GM18511 (cell line): Measurements from ENCODE around the gene PIK3R1.

ENCODE experiments used
- ATAC-seq: cut with Tn5 transposase; IDR thresholded peaks from one replicate; pipeline ENCODE4 v1.9.1; 2021; ENCODE audit warnings: mild to moderate bottlenecking, moderate library complexity; ENCODE audit not compliant: unreplicated experiment

PIK3R1 gene

GRCh38 chr5:68319706-68320412 is 104.3 kb downstream of the PIK3R1 start:
- no peak for ATAC-seq

DNA sequence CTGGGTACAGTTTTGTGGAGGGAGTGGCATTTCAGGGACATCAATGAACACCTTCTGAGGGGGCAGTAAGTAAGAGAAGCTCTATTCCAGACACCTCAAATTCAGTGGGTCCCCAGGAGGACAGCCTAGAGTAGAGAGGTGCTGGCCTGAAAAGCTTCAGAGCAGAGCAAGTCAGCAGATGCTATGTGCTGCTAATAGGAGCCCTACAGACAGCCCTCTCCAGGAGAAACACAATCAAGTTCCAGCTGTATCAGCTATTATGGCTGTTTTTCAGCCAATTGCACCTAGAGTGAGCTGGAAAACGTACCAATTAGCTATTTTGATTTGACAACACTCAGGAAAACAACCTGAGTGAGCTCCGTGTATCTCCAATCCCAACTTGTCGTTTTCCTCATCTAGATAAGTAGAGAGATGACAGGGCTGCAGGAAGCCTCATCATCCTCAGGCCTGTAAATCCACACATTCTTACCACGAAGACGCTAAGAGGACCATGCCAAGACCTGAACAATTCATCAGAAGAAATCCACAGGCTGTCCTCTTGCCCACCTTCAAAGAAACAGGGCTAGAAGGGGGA is 104.9 kb downstream of the PIK3R1 start:
- ATAC-seq: no peak

- no peak for ATAC-seq
Measured at GRCh38 chr5:68325065-68325580, 109.6 kb downstream of the PIK3R1 start.

- ATAC-seq: no peak
Measured at GRCh38 chr5:68329554-68330255, 114.1 kb downstream of the PIK3R1 start.

DNA sequence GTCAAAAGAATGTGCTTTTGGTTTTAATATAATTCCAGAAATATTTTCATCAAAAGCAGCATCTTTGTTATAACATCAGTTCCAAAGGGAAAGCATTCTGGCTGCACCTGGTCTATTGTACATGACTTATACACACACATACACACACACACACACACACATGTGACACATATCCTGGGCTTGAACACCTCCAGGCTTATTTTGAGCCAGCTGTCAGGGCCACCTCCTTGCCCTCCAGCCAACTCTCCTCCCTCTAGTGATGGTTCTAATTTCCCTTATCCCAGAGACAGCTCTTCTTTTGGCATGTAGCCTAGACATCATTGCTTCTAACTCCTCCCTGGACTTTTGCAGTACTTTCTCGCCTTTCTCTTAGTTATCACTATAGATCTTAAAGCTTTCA is 115.0 kb downstream of the PIK3R1 start:
- ATAC-seq: no peak

GRCh38 chr5:68331192-68332079 is 115.9 kb downstream of the PIK3R1 start:
- peak; percentile 79 for ATAC-seq

GRCh38 chr5:68332080-68332451 is 116.5 kb downstream of the PIK3R1 start:
- peak; percentile 12 for ATAC-seq

- ATAC-seq: no peak
Measured at GRCh38 chr5:68332556-68332955, 117.0 kb downstream of the PIK3R1 start.

GRCh38 chr5:68333649-68334552 is 118.3 kb downstream of the PIK3R1 start:
- ATAC-seq: no peak

DNA sequence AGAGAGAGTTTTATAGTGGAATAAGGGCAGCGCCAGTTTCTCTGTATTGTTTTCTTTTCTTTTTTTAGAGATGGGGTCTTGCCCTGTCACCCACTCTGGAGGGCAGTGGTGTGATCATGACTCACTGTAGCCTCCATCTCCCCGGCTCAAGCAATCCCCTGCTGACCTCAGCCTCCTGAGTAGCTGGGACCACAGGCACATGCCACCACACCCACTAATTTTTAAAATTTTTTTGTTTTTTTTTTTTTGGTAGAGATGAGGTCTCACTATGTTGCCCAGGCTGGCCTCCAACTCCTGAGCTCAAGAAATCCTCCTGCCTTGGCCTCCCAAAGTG is 119.0 kb downstream of the PIK3R1 start:
- ATAC-seq: no peak

DNA sequence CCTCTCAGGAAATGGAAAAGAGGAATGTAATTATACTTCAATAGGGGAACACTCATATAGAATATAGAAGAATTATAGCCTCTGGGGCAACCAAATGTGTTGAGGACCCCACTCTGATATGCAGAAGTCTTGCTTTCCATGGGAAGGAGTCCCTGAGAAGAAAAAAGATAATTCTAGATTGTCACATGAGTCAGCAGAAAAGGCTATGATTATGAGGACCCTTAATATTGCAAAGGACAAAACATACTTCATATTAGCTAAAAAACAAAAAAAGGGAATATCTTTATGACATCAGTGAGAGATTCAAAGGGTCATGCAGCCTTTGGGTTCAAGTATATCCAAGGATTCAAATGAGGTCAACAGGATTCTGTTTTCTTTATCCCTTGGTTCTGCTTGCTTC is 119.5 kb downstream of the PIK3R1 start:
- no peak for ATAC-seq

DNA sequence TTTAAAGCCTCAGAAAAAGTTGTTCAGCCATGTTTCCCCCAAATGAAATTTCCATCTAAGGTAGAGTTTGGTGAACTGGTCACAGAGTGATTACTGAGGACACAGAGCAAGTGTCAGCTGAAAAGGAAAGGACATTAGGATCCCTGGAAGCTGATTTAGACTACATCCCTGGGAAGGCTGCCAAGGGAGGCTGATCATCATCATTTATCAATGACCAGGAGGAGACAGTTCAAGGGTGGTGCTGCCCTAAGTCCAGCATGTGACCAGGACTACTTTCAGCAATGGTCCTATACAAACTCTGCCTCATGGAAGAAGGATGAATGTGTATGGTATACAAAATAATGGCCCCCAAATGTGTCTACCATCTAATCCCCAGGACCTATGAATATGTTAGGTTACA is 120.6 kb downstream of the PIK3R1 start:
- no peak for ATAC-seq

- no peak for ATAC-seq
Measured at GRCh38 chr5:68337235-68337634, 121.7 kb downstream of the PIK3R1 start.

- ATAC-seq: no peak
Measured at GRCh38 chr5:68339921-68340321, 124.4 kb downstream of the PIK3R1 start.

DNA sequence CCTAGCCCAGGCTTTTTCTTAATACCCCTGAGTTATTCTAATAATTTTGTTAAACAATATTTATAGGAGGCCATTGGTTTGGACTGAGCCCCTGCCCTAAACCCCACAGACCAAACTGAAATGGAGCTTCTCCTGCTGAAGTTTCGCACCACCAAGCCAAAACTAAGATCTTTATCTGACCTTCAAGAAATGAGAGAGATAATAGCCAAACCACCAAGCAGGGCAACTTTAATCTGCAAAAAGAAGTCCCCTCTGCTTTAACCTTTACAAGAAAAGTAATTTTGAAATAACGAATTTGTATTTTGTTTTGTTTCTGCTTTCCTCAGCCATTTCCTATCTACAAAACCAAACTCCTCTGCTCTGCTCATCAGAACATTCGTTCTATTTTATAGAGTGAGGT is 125.5 kb downstream of the PIK3R1 start:
- ATAC-seq: no peak

DNA sequence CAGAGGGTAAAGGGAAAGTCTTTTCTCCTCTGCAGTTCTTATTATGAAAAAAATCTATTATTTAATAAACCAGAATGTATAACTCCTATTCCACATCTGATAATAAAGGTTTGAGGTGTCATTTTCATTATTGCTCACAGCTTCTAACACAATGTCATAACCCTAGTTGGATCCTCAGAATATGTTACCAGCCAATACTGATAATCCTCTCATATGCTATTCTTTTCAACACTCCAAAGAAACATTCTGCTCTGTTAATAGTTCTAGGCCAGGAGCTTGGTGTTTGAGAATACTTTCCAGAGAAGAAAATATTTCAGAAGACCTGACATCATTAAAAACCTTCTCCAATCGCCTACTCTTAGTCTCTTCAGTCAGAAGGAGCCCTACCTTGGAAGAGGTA is 127.1 kb downstream of the PIK3R1 start:
- ATAC-seq: no peak

GRCh38 chr5:68343421-68343826 is 127.9 kb downstream of the PIK3R1 start:
- peak; percentile 80 for ATAC-seq

- ATAC-seq: peak; percentile 65
Measured at GRCh38 chr5:68344447-68345111, 129.0 kb downstream of the PIK3R1 start.

- ATAC-seq: peak; percentile 15
Measured at GRCh38 chr5:68345171-68345570, 129.6 kb downstream of the PIK3R1 start.

GRCh38 chr5:68345582-68345981 is 130.0 kb downstream of the PIK3R1 start:
- ATAC-seq: no peak
